ENCODE measurements around the gene JARID2. TPM values are rescaled to one million over a fixed set of nuclear protein-coding genes. Genes with fewer than 3 reads are reported as not detected.

Gene JARID2
- total RNA-seq, 1 experiment from 2014 or later = 11.7 TPM

- no peak for DNase-seq (ENCODE audit: low read depth)
Observed at GRCh38 chr6:15515660-15516375, 269.9 kb downstream of the JARID2 start.

GRCh38 chr6:15516378-15516777, 270.5 kb downstream of the JARID2 start:
- no peak for DNase-seq (ENCODE audit: low read depth)

- no peak for DNase-seq (ENCODE audit: low read depth)
Observed at GRCh38 chr6:15516923-15517560, 271.2 kb downstream of the JARID2 start.

GRCh38 chr6:15517600-15517999, 271.7 kb downstream of the JARID2 start:
- no peak for DNase-seq (ENCODE audit: low read depth)

- no peak for DNase-seq (ENCODE audit: low read depth)
Observed at GRCh38 chr6:15518057-15518456, 272.2 kb downstream of the JARID2 start.

GRCh38 chr6:15518878-15519277, 273.0 kb downstream of the JARID2 start:
- no peak for DNase-seq (ENCODE audit: low read depth)

- DNase-seq (ENCODE audit: low read depth) = no peak
Observed at GRCh38 chr6:15519681-15520080, 273.8 kb downstream of the JARID2 start.

- DNase-seq (ENCODE audit: low read depth) = no peak
Observed at GRCh38 chr6:15520626-15521203, 274.8 kb downstream of the JARID2 start.

GRCh38 chr6:15521582-15521981, 275.7 kb downstream of the JARID2 start:
- no peak for DNase-seq (ENCODE audit: low read depth)

GRCh38 chr6:15522026-15522425, 276.2 kb downstream of the JARID2 start:
- no peak for DNase-seq (ENCODE audit: low read depth)

- no peak for DNase-seq (ENCODE audit: low read depth)
Observed at GRCh38 chr6:15522427-15522826, 276.6 kb downstream of the JARID2 start.

- no peak for DNase-seq (ENCODE audit: low read depth)
Observed at GRCh38 chr6:15522856-15523529, 277.1 kb downstream of the JARID2 start.

GRCh38 chr6:15523679-15524630, 278.1 kb downstream of the JARID2 start:
- no peak for DNase-seq (ENCODE audit: low read depth)

- no peak for DNase-seq (ENCODE audit: low read depth)
Observed at GRCh38 chr6:15524861-15525401, 279.1 kb downstream of the JARID2 start.

GRCh38 chr6:15526212-15526701, 280.4 kb downstream of the JARID2 start:
- DNase-seq (ENCODE audit: low read depth) = no peak

GRCh38 chr6:15527838-15528617, 282.2 kb downstream of the JARID2 start:
- DNase-seq (ENCODE audit: low read depth) = no peak

GRCh38 chr6:15528870-15529269, 283.0 kb downstream of the JARID2 start:
- no peak for DNase-seq (ENCODE audit: low read depth)

- no peak for DNase-seq (ENCODE audit: low read depth)
Observed at GRCh38 chr6:15530411-15530810, 284.5 kb downstream of the JARID2 start.

- no peak for DNase-seq (ENCODE audit: low read depth)
Observed at GRCh38 chr6:15531973-15532372, 286.1 kb downstream of the JARID2 start.
